H9 (cell line): ENCODE results near the gene IL25. TPM values are rescaled to one million over a fixed set of nuclear protein-coding genes. Genes with fewer than 3 reads are reported as not detected.
"Not testable (repeated sequence)": the region's sequence is repeated elsewhere in the genome, so short reads cannot be mapped to it uniquely, and the experiment has no call there.

Source experiments
- DNase-seq: peaks from one replicate; pipeline ENCODE4 v3.0.0-alpha.2; 2017
- H2AFZ ChIP-seq: one replicate; pipeline ENCODE4 v1.6.1; 2013; ENCODE audit warnings: mild to moderate bottlenecking, low read length, control low read depth, moderate library complexity
- H2AK5ac ChIP-seq: 2 replicates; pipeline ENCODE4 v1.6.1; 2013; ENCODE audit warnings: low read length, control low read depth, mixed read lengths; ENCODE audit not compliant: insufficient read length
- H2BK120ac ChIP-seq: one replicate; pipeline ENCODE4 v1.6.1; 2013; ENCODE audit warnings: low read depth, mild to moderate bottlenecking, low read length, control low read depth, inconsistent platforms; ENCODE audit not compliant: poor library complexity, severe bottlenecking
- H2BK12ac ChIP-seq: 2 replicates; pipeline ENCODE4 v1.6.1; 2013; ENCODE audit warnings: low read length, control low read depth, mixed read lengths, low read depth; ENCODE audit not compliant: insufficient read length
- H2BK15ac ChIP-seq: 2 replicates; pipeline ENCODE4 v1.6.1; 2013; ENCODE audit warnings: low read depth, low read length, control low read depth
- H2BK20ac ChIP-seq: one replicate; pipeline ENCODE4 v1.6.1; 2013; ENCODE audit warnings: low read depth, mild to moderate bottlenecking, low read length, control low read depth, inconsistent platforms; ENCODE audit not compliant: poor library complexity, severe bottlenecking
- H2BK5ac ChIP-seq: 2 replicates; pipeline ENCODE4 v1.6.1; 2013; ENCODE audit warnings: low read length, control low read depth, mixed read lengths; ENCODE audit not compliant: insufficient read length
- H3K14ac ChIP-seq: 2 replicates; pipeline ENCODE4 v1.6.1; 2013; ENCODE audit warnings: low read length, control low read depth; ENCODE audit not compliant: insufficient read depth
- H3K18ac ChIP-seq: 2 replicates; pipeline ENCODE4 v1.6.1; 2013; ENCODE audit warnings: low read depth, mild to moderate bottlenecking, mixed read lengths, low read length, control low read depth; ENCODE audit not compliant: insufficient read length
- H3K23ac ChIP-seq: 2 replicates; pipeline ENCODE4 v1.6.1; 2013; ENCODE audit warnings: low read length, control low read depth, mixed read lengths, low read depth; ENCODE audit not compliant: insufficient read length
- H3K23me2 ChIP-seq: 2 replicates; pipeline ENCODE4 v1.6.1; 2013; ENCODE audit warnings: low read depth, mild to moderate bottlenecking, mixed read lengths, low read length, control low read depth; ENCODE audit not compliant: insufficient read length, poor library complexity, severe bottlenecking
- H3K27ac ChIP-seq: 2 replicates; pipeline ENCODE4 v1.5.1; 2013; ENCODE audit warnings: low read length, control low read depth, mixed read lengths, low read depth; ENCODE audit not compliant: insufficient read length
- H3K27me3 ChIP-seq: 2 replicates; pipeline ENCODE4 v1.6.1; 2013; ENCODE audit warnings: low read length, control low read depth, inconsistent platforms; ENCODE audit not compliant: insufficient read depth
- H3K4ac ChIP-seq: 2 replicates; pipeline ENCODE4 v1.6.1; 2013; ENCODE audit warnings: low read depth, mild to moderate bottlenecking, control low read depth, inconsistent platforms, low read length, moderate library complexity
- H3K4me1 ChIP-seq: 2 replicates; pipeline ENCODE4 v1.6.1; 2013; ENCODE audit warnings: low read length, control low read depth, inconsistent platforms; ENCODE audit not compliant: insufficient read depth
- H3K4me2 ChIP-seq: 2 replicates; pipeline ENCODE4 v1.6.1; 2013; ENCODE audit warnings: low read length, control low read depth, mixed read lengths; ENCODE audit not compliant: insufficient read length, insufficient read depth
- H3K56ac ChIP-seq: 2 replicates; pipeline ENCODE4 v1.6.1; 2013; ENCODE audit warnings: low read depth, mild to moderate bottlenecking, mixed read lengths, low read length, control low read depth; ENCODE audit not compliant: insufficient read length
- H3K79me1 ChIP-seq: 2 replicates; pipeline ENCODE4 v1.6.1; 2013; ENCODE audit warnings: low read depth, mild to moderate bottlenecking, moderate library complexity, low read length, control low read depth, inconsistent platforms; ENCODE audit not compliant: insufficient read depth, poor library complexity, severe bottlenecking
- H3K79me2 ChIP-seq: 2 replicates; pipeline ENCODE4 v1.6.1; 2013; ENCODE audit warnings: low read length, control low read depth, inconsistent platforms; ENCODE audit not compliant: insufficient read depth
- H3K9ac ChIP-seq: 2 replicates; pipeline ENCODE4 v1.6.1; 2013; ENCODE audit warnings: low read length, control low read depth, mixed read lengths; ENCODE audit not compliant: insufficient read length; ENCODE audit errors: extremely low read depth
- H3K9me3 ChIP-seq: one replicate; pipeline ENCODE4 v1.6.1; 2013; ENCODE audit warnings: low read depth, low read length, inconsistent platforms; ENCODE audit not compliant: control insufficient read depth
- H3T11ph ChIP-seq: one replicate; pipeline ENCODE4 v1.6.1; 2013; ENCODE audit warnings: mild to moderate bottlenecking, low read length, control low read depth, inconsistent platforms
- H4K20me1 ChIP-seq: one replicate; pipeline ENCODE4 v1.6.1; 2013; ENCODE audit not compliant: control insufficient read depth, insufficient read length, insufficient read depth
- H4K5ac ChIP-seq: 2 replicates; pipeline ENCODE4 v1.6.1; 2013; ENCODE audit warnings: low read depth, mild to moderate bottlenecking, mixed read lengths, low read length, control low read depth; ENCODE audit not compliant: insufficient read length
- H4K8ac ChIP-seq: replicated peaks from 2 replicates; pipeline ENCODE4 v1.6.1; 2013; ENCODE audit warnings: low read length, control low read depth, mixed read lengths, low read depth; ENCODE audit not compliant: insufficient read length
- H4K91ac ChIP-seq: 2 replicates; pipeline ENCODE4 v1.6.1; 2013; ENCODE audit warnings: low read depth, mild to moderate bottlenecking, moderate library complexity, mixed read lengths, low read length, control low read depth; ENCODE audit not compliant: insufficient read length
- H3K27ac Mint-ChIP-seq, 3 experiments: 2 replicates in 2 of 3; 3 replicates in 1 of 3; pipeline ENCODE4 v1.8.0; 2020 to 2021; ENCODE audit warnings: mixed read lengths in 3 of 3, mild to moderate bottlenecking in 1 of 3, moderate library complexity in 1 of 3
- H3K27me3 Mint-ChIP-seq: 2 replicates; pipeline ENCODE4 v1.8.0; 2021; ENCODE audit warnings: low read depth, mild to moderate bottlenecking, moderate library complexity, mixed read lengths
- H3K36me3 Mint-ChIP-seq, 3 experiments: 2 replicates in 2 of 3; 3 replicates in 1 of 3; pipeline ENCODE4 v1.8.0; 2020 to 2021; ENCODE audit warnings: low read depth in 3 of 3, mixed read lengths in 3 of 3; ENCODE audit not compliant: insufficient read depth in 1 of 3
- H3K4me1 Mint-ChIP-seq, 2 experiments: 2 replicates each; pipeline ENCODE4 v1.8.0; 2020; ENCODE audit warnings: mixed read lengths in 2 of 2
- H3K4me3 Mint-ChIP-seq, 2 experiments: 2 replicates in 1 of 2; 3 replicates in 1 of 2; pipeline ENCODE4 v1.8.0; 2020 to 2021; ENCODE audit warnings: mild to moderate bottlenecking in 2 of 2, mixed read lengths in 2 of 2, moderate library complexity in 1 of 2
- H3K9me3 Mint-ChIP-seq, 2 experiments: 2 replicates in 1 of 2; 3 replicates in 1 of 2; pipeline ENCODE4 v1.8.0; 2020; ENCODE audit warnings: mild to moderate bottlenecking in 2 of 2, mixed read lengths in 2 of 2, moderate library complexity in 1 of 2
- WGBS: extraction: QIAGEN DNeasy Blood & Tissue Kit; methylation state at CpG from one replicate; pipeline ENCODE4 v1.1.7; 2013; ENCODE audit warnings: missing lambda C conversion rate, low lambda C conversion rate, mixed read lengths; ENCODE audit not compliant: insufficient read length; ENCODE audit errors: extremely low coverage; 5-methylcytosine and 5-hydroxymethylcytosine counted together
- total RNA-seq: library from RNA; stranded (reverse); gene quantifications from 2 replicates; pipeline ENCODE4 v1.2.1, GENCODE V29; 2021
- TF ChIP-seq, protein P1 (sequence below): fragments of 200-600 bp; sonication (generic); conservative IDR thresholded peaks from 3 replicates; pipeline ENCODE4 v1.8.0; 2021; ENCODE audit warnings: antibody characterized with exemption, mild to moderate bottlenecking

IL25 gene
- total RNA-seq, 1 experiment from 2014 or later = not detected

DNA sequence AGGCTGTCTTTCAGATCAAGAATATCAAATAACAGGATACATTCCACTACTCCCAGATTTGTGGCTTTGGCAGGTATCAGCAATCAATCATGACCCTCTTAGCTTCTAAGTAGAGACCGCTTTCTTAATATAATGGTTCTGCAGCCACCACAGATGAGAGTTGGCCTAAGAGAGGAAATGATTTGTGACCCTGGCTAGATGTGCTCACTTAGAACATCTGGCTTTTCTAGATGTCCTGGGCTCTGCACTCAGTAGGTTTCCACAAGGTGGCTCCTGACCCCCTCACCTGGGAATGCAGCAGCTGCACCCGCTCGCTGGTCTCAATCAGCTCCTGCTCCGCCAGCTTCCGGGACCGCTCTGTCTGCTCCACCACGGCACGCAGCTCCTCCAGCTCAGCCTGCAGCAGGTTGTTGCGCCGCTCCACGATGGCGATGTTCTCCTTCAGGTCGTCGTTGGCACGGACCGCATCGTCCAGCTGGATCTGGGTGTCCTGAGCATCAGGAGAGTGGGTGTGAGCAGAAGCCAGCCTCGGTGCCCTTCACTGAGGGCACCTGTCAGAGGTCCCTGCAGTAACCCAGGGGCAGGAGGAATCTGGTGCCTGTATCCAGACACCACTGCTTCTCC lies 13.1 kb downstream of the IL25 start:
- Histone ChIP-seq H3K4me1 (0 out of 2 replicates have a peak, but pooled peaks cover 3% of the 10 kb centered on the region), H3K14ac (no peak overlapping the region), H2BK15ac (no peak overlapping the region), H2AFZ (no peak overlapping the region), H3K23me2 (no peaks in the 10 kb centered on the region), H2BK20ac (no peak overlapping the region), H2BK120ac (no peak overlapping the region), H3K4ac (no peak overlapping the region), H3K18ac (no peak overlapping the region), H3K27me3 (no peaks in the 10 kb centered on the region), H3K9ac (no peak overlapping the region), H4K8ac (no peak overlapping the region), H3K4me2 (no peak overlapping the region), H3K23ac (no peak overlapping the region), H4K20me1 (no peaks in the 10 kb centered on the region), H2BK5ac (no peak overlapping the region), H2AK5ac (no peak overlapping the region), H3T11ph (no peak overlapping the region), H4K5ac (no peak overlapping the region), H3K56ac (no peak overlapping the region), H3K79me2 (no peaks in the 10 kb centered on the region), H3K9me3 (no peaks in the 10 kb centered on the region), H3K79me1 (no peaks in the 10 kb centered on the region), H2BK12ac (no peak overlapping the region), H4K91ac (no peak overlapping the region), H3K27ac (no peak overlapping the region)
- peaks cover 44% of the 10 kb centered on the region for H3K27me3 Mint-ChIP-seq
- TF ChIP-seq, protein P1, sequence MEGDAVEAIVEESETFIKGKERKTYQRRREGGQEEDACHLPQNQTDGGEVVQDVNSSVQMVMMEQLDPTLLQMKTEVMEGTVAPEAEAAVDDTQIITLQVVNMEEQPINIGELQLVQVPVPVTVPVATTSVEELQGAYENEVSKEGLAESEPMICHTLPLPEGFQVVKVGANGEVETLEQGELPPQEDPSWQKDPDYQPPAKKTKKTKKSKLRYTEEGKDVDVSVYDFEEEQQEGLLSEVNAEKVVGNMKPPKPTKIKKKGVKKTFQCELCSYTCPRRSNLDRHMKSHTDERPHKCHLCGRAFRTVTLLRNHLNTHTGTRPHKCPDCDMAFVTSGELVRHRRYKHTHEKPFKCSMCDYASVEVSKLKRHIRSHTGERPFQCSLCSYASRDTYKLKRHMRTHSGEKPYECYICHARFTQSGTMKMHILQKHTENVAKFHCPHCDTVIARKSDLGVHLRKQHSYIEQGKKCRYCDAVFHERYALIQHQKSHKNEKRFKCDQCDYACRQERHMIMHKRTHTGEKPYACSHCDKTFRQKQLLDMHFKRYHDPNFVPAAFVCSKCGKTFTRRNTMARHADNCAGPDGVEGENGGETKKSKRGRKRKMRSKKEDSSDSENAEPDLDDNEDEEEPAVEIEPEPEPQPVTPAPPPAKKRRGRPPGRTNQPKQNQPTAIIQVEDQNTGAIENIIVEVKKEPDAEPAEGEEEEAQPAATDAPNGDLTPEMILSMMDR = peak; percentile 27; the same call in 2 of the 3 replicates
- 0 out of 5 replicates have a peak, but pooled peaks cover 0 to 3% of the 10 kb centered on the region in 2 experiments for H3K9me3 Mint-ChIP-seq
- DNase-seq = no peak
- no peak overlapping the region for H3K27ac Mint-ChIP-seq
- H3K4me3 Mint-ChIP-seq = no peak overlapping the region
- WGBS = no CpG with 5 or more reads among the region's 18 CpGs
- no peaks in the 10 kb centered on the region; a peak in 1 of 7 replicates for H3K36me3 Mint-ChIP-seq
- H3K4me1 Mint-ChIP-seq = peaks cover 8 to 10% of the 10 kb centered on the region in 2 experiments

DNA sequence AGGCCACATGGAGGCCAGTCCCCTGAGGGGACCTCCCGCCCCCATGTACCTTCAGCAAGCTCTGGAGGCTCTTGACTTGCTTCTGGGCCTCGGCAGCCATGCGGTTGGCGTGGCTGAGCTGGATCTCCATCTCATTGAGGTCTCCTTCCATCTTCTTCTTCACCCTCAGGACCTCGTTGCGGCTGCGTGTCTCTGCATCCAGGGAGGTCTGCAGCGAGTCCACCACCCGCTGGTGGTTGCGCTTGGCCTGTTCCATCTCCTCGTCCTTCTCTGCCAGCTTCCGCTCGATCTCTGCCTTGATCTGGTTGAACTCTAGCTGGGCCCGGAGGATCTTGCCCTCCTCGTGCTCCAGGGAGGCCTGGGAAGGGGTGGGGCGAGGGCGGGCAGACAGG lies 13.7 kb downstream of the IL25 start:
- not testable (repeated sequence) for H3K14ac ChIP-seq, H3K27ac Mint-ChIP-seq, H2AK5ac ChIP-seq, H2BK5ac ChIP-seq, H3K27ac ChIP-seq, H4K5ac ChIP-seq, H2BK12ac ChIP-seq, H3K9me3 ChIP-seq, H3K18ac ChIP-seq, H3K23me2 ChIP-seq, H3K79me2 ChIP-seq, H4K8ac ChIP-seq, DNase-seq, H2BK15ac ChIP-seq, H2BK120ac ChIP-seq, H3K56ac ChIP-seq, H3K4me3 Mint-ChIP-seq, H3K36me3 Mint-ChIP-seq, H3K4ac ChIP-seq, H4K91ac ChIP-seq, H3K4me2 ChIP-seq, H3K23ac ChIP-seq, H4K20me1 ChIP-seq, H3K27me3 ChIP-seq, H3K4me1 ChIP-seq, H3K79me1 ChIP-seq, H2BK20ac ChIP-seq, H3K9ac ChIP-seq, H3K9me3 Mint-ChIP-seq, H3T11ph ChIP-seq, H2AFZ ChIP-seq
- peaks cover 44% of the 10 kb centered on the region for H3K27me3 Mint-ChIP-seq
- no CpG with 5 or more reads among the region's 17 CpGs for WGBS
- peaks cover 8 to 10% of the 10 kb centered on the region in 2 experiments for H3K4me1 Mint-ChIP-seq
